ENCODE measurements around the gene SPEF2.

The SPEF2 gene

GRCh38 chr5:35780236-35780635, 162.6 kb downstream of the SPEF2 start:
- no peak for DNase-seq (ENCODE audit: low spot score)

DNA sequence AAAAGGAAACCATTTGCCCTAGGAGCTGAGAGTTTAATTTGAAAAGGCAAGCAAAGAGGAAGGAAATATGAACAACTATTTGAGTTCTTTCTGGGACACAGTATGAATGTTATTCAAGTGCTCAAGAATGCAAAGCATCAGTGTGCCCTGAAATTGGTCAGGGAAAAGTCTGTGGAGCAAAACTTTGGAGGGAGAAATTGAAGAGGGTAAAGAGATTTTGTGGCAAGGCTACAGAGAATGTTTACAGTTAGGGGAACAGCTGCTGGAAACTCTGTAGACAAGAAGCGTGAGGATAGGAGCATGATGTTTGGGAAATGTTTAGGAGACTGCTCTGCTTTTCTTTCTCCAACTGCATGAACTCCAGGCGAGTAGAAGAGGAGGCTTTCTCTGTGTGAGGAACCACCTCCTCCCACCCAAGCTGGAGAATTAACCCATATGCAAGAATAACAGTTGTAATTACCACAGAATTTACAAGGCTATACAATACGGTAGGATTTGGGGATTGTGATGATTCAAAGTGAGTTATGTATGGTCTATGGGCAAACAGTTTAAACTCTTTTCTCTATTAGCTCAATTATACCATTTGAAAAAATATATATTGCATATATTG, 163.6 kb downstream of the SPEF2 start:
- DNase-seq (ENCODE audit: low spot score) = no peak

DNA sequence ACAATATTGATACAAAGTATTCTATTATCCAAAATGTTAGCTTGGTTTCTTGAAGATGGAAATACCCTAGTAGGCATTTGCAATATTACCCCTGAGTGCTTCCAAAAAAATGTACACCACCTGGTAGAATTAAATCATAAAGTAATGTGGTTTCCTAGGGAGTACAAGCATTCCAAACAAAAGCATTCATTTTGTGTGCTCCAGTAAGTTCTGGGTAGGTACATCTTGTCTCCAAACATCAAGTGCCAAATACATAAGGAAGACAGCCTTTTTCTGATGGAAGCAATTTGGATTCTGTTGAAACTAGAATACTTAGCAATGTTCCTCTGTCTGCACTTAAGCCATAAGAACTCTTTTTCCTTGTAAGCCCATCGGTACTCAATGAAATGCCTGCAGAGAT, 165.9 kb downstream of the SPEF2 start:
- DNase-seq (ENCODE audit: low spot score) = no peak

DNA sequence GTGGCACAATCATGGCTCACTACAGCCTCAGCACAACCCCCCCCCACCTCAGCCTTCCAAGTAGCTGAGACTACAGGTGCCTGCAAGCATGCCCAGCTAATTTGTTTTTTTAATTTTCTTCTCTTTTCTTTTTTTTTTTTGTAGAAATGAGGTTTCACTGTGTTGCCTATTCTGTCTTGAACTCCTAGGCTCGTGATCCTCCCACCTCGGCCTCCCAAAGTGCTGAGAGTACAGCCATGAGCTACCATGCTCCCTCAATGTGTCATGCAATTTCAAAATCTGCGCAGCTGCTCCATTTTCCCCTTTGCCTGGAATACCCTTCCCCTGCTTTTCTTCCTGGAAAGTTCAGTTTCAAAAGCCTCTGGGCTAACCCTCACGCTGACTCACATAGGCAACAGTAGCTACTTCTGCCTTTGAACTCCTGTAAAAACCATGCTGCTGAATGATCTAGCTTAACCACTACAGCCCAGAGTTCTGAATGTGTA, 168.0 kb downstream of the SPEF2 start:
- DNase-seq (ENCODE audit: low spot score) = no peak

GRCh38 chr5:35788724-35789123, 171.1 kb downstream of the SPEF2 start:
- no peak for DNase-seq (ENCODE audit: low spot score)

- peak; percentile 19 for DNase-seq (ENCODE audit: low spot score)
Measured at GRCh38 chr5:35789732-35790456, 172.2 kb downstream of the SPEF2 start.

GRCh38 chr5:35790457-35790822, 172.8 kb downstream of the SPEF2 start:
- no peak for DNase-seq (ENCODE audit: low spot score)

- DNase-seq (ENCODE audit: low spot score) = no peak
Measured at GRCh38 chr5:35794328-35794619, 176.6 kb downstream of the SPEF2 start.

GRCh38 chr5:35794684-35795375, 177.2 kb downstream of the SPEF2 start:
- DNase-seq (ENCODE audit: low spot score) = no peak

DNA sequence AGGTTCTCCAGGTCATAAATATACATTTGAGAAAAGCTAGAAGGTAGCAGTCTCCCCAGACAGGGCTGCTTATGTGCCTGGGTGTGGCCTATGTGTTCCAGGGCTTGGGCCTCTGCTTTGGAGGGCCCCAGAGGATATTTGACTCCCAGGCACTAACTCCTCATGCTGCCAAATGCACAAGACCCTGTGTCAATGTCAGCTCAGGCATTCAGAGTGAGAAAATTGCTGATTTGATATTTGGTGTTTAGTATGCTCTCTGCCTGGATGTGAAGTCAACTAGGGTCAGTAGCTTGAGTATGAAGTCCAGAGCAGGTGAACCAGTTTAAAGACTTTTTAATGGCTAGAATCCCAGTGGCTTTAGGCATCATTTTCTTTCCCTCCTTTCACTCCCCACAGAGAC, 181.5 kb downstream of the SPEF2 start:
- DNase-seq (ENCODE audit: low spot score) = no peak

DNA sequence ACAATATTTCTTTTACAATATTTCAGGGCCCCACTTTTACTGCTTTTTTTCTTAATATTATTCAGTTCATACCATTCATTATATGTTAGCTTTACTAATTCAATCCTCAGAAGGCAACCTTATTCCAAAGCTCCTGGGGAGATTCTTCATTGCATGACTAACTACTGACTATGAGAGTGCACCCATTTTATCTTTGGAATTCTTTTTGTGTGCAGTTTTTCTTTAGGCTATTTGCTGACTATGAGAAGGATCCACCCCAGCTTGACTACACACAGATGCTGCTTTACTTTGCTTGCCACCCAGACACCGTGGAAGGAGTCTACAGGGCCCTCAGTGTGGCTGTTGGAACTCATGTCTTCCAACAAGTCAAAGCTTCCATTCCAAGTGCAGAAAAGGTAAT, 182.1 kb downstream of the SPEF2 start:
- no peak for DNase-seq (ENCODE audit: low spot score)

DNA sequence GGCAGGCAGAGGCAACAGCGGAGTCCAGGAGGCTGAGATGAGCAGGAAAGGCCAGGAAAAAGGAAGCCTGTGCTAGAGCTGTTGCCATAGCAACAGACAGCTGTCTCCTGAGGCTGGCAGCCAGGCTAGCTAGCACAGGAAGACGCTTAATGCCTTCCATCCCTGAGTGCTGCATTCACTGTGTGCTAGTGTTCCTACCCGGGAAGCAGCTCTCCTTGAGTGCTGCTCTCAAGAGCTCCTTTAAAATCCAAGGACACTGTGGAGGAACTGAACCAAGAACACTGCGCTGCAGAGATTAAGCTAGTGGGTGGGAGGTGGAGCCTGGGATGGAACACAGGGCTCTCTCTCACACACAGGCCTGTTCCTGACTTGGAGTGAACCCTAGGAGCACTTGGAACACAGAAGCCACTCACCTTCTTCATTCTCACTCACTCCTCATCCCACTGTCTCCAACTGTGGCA, 185.6 kb downstream of the SPEF2 start:
- no peak for DNase-seq (ENCODE audit: low spot score)

- DNase-seq (ENCODE audit: low spot score) = no peak
Measured at GRCh38 chr5:35804201-35804653, 186.6 kb downstream of the SPEF2 start.

DNA sequence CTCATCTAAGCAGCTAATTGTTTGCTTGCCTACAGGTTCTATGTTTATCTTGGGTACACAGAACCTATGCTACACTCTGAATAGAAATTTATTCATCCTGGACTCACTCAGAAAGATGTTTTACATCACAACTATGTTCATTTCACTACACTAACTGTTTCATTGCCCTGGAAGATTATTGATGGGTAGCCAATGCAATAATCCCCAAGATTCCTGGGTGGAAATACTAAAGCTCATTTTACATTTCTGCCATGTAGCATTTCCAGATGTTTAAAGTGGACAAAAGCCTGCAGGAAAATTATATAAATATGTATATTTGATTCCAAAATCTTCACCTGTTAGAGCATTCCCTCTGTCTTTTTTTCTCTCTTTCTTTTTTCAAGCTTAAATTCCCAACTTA, 187.2 kb downstream of the SPEF2 start:
- DNase-seq (ENCODE audit: low spot score) = no peak

DNA sequence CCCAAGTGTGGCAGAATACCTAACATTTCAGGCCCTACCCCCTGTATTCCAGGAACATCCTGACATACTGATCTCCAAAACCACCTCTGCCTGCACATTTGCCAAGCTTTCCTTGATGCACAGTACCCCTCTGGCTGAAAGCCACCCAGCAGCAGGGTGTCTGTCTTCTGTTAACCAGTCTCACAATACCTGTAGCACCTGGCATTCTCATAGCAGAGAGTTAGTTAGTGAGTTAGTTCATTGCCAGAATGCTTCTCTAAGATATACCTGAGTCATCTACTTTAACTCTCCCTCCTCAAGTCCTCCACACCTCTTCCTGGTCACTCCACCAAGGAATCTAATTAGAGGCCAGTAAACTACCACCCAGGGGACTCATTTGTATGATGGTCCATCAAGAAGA, 192.9 kb downstream of the SPEF2 start:
- DNase-seq (ENCODE audit: low spot score) = no peak

GRCh38 chr5:35811108-35811741, 193.6 kb downstream of the SPEF2 start:
- no peak for DNase-seq (ENCODE audit: low spot score)

- DNase-seq (ENCODE audit: low spot score) = no peak
Measured at GRCh38 chr5:35813521-35813920, 195.9 kb downstream of the SPEF2 start.

DNA sequence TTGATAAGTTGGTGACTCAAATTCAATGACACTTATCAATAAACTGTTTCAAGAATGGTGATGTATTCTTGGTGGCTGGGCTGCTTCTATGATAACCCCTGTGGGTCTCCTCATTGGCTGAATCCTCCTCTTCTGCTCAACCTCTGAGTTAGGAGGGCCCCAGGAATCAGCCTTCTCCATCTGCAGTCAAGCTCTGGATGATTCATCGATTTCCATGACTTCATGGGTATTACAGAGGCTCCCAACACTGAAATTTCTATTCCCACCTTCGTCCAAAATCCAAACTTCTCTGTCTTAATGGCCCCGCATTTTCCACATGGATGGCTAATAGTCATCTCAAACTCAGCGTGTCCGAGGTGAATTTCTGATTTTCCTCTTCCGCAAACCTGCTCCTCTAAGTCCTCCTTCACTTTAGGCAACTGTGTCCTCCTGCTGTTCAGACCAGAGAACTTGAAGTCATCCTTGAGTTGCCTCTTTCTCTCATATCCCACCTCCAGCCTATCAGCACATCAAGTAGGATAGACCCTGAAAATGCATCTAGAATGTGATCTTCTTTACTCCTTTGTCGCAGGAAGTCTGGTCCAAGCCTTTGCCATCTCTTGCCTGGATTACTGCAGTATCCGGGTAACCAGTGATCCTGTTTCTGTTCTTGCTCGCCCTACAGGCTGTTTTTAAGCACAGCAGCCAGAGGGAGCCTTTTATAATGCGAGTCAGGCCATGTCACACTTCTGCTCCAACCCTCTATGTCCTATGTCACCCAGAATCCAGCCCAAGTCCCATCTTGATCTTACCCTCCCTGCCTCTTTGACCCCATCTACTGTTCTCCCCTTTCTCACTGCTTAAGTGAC, 197.7 kb downstream of the SPEF2 start:
- DNase-seq (ENCODE audit: low spot score) = peak; percentile 50

DNA sequence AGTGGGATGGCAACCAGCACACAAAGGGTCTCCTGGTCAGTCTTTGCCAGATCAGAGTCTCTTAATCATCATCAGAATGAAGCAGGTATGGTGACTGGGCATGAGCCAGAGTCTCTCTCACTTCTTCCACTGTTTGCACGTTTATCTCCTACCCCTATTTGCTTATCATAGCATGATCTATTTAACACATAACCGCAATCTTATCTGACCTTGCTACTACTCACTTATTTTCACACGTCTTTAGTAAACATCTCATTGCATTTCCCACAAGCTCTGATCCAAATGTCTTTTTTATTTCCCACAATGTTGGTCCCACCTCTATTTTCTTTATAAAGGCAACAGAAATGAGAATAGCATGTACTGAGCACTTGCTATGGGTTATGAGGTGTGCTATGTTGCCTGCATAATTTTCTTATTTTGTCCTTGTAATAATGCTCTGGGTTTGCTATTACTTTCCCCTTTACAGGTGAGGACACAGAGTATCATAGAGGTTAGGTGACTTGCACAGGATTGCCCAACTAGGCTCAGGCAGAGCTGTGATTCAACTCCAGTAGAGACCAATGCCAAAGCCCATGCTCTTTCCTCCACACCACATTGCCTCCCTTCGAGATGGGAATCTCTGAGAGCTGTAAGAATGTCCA, 199.3 kb downstream of the SPEF2 start:
- DNase-seq (ENCODE audit: low spot score) = no peak

DNA sequence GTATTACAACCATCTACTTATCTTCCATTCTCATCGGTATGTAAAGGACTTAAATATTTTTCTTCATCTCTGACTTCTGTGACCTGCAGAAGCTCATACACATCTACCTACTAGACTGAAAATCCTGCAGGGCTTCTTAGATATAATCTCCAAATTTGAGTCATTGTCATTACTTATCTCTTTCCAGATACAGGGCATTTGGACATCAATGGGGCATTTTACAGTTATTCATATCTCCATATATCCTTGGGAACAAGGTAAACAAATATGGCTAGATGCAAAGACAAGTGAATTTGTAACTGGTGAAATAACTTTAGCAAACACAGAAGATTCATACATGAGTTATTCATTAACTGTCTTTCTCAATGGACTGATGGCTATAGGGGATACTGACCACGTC, 201.4 kb downstream of the SPEF2 start:
- no peak for DNase-seq (ENCODE audit: low spot score)

DNA sequence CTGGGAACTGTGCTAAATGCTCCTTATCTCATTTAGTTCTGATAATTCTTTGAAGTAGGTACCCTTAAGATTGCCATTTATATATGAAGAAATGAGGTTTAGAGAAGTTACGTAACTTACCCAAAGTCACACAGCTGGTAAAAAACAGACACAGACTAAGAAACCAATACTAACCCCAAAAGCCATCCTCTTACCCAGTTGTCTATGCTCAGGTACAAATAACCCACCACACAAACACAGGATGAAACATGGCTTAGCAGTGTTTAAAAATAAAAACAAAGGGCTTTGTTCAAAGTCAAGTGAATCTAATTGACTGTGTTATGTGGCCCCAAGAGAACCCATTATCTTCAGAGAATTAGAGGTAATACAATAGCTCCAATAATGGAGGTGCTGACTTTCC, 202.0 kb downstream of the SPEF2 start:
- no peak for DNase-seq (ENCODE audit: low spot score)
